Gastroesophageal sphincter (tissue), 4 donors: ENCODE data around the gene THEM4. TPM values are rescaled to one million over a fixed set of nuclear protein-coding genes. Genes with fewer than 3 reads are reported as not detected.
"Not testable (repeated sequence)": the region's sequence is repeated elsewhere in the genome, so short reads cannot be mapped to it uniquely, and the experiment has no call there.

Source experiments
- ATAC-seq: fragments of 150-250 bp; one replicate; pipeline ENCODE4 v1.9.1; 2016; ENCODE audit warnings: mild to moderate bottlenecking, moderate library complexity
- H3K27ac ChIP-seq, 4 donors: fragments of 200-600 bp; sonication (generic) in 3 of 4; 1 replicate in 3 of 4; 2 replicates in 1 of 4; pipeline ENCODE4 v1.5.1; 2016 to 2019
- H3K27me3 ChIP-seq: fragments of 200-600 bp; sonication (generic); one replicate; pipeline ENCODE4 v1.5.1; 2019
- H3K36me3 ChIP-seq, 2 donors: fragments of 200-600 bp; sonication (generic); one replicate each; pipeline ENCODE4 v1.5.1; 2019; ENCODE audit warnings: control low read depth in 1 of 2
- H3K4me1 ChIP-seq, 3 donors: fragments of 200-600 bp; sonication (generic); 1 replicate in 2 of 3; 2 replicates in 1 of 3; pipeline ENCODE4 v1.5.1; 2016 to 2019; ENCODE audit warnings: control low read depth in 2 of 3
- H3K4me3 ChIP-seq, 2 donors: fragments of 200-600 bp; sonication (generic); one replicate each; pipeline ENCODE4 v1.5.1; 2019; ENCODE audit warnings: mild to moderate bottlenecking in 1 of 2, moderate library complexity in 1 of 2
- H3K9me3 ChIP-seq, 3 donors: fragments of 200-600 bp; sonication (generic); one replicate each; pipeline ENCODE4 v1.5.1; 2017 to 2019; ENCODE audit warnings: control low read depth in 2 of 3
- CTCF ChIP-seq, 4 experiments: fragments of 200-600 bp in 2 of 4; fragments of 450-650 bp in 2 of 4; sonication (generic) in 1 of 4; IDR thresholded peaks; one replicate each; pipeline ENCODE4 v1.5.1; 2017 to 2019; ENCODE audit warnings: antibody characterized with exemption in 4 of 4, mild to moderate bottlenecking in 2 of 4, moderate library complexity in 2 of 4
- EP300 ChIP-seq: sonication (generic); formaldehyde crosslinking; IDR thresholded peaks from one replicate; pipeline ENCODE4 v1.6.1; 2017; ENCODE audit warnings: antibody characterized with exemption, mild to moderate bottlenecking
- POLR2A ChIP-seq, 2 donors: fragments of 450-650 bp; IDR thresholded peaks; one replicate each; pipeline ENCODE4 v1.6.1; 2017; ENCODE audit warnings: antibody characterized with exemption in 2 of 2, mild to moderate bottlenecking in 2 of 2, moderate library complexity in 1 of 2
- POLR2AphosphoS5 ChIP-seq: sonication (generic); formaldehyde crosslinking; IDR thresholded peaks from one replicate; pipeline ENCODE4 v1.6.1; 2017; ENCODE audit warnings: antibody characterized with exemption
- WGBS, 2 donors: methylation state at CpG; one replicate each; pipeline ENCODE4 v1.1.5; 2018; ENCODE audit warnings: low coverage in 1 of 2; 5-methylcytosine and 5-hydroxymethylcytosine counted together
- total RNA-seq, 4 donors: library from RNA; depleted of rRNA; stranded (reverse); fragments of >200 nt; gene quantifications; one replicate each; pipeline ENCODE4 v1.1.0, GENCODE V29; 2016

The THEM4 gene
- total RNA-seq, 4 donors from 2014 or later, result 14.7 to 17.5 (median 16.1) TPM

- TF ChIP-seq POLR2A (IDR thresholded peaks at IDR 0.05) (no peak), EP300 (no peak), CTCF (IDR thresholded peaks at IDR 0.05) (no peak), POLR2AphosphoS5 (no peak)
- WGBS, 2 donors, result 100% methylated on average over 1 of the region's 1 CpG
- Histone ChIP-seq H3K9me3 (peaks cover 0 to 2% (median 0%) of the 10 kb centered on the region in 3 donors), H3K4me1 (peaks cover 0 to 17% (median 4%) of the 10 kb centered on the region in 3 donors), H3K4me3 (no peak overlapping the region), H3K36me3 (no peaks in the 10 kb centered on the region), H3K27me3 (no peaks in the 10 kb centered on the region), H3K27ac (no peak overlapping the region)
- ATAC-seq, result no peak
These were observed 3.7 kb upstream of the THEM4 start for GRCh38 chr1:151912973-151913372.

- H3K9me3 ChIP-seq, result peaks cover 0 to 10% (median 0%) of the 10 kb centered on the region in 3 donors
- peak overlapping the region in 2 of 4 donors; percentile 86 to 88 for H3K27ac ChIP-seq
- H3K4me1 ChIP-seq, result peaks cover 0 to 34% (median 4%) of the 10 kb centered on the region in 3 donors
- no peaks in the 10 kb centered on the region for H3K27me3 ChIP-seq
- TF ChIP-seq CTCF (IDR thresholded peaks at IDR 0.05) (peak in 1 of 4 experiments; percentile 31), POLR2A (IDR thresholded peaks at IDR 0.05) (no peak), POLR2AphosphoS5 (no peak)
- 33 to 81% methylated on average over 1 to 10 of the region's 10 CpGs for WGBS, 2 donors
- peak overlapping the region in 1 of 2 donors; percentile 61 for H3K4me3 ChIP-seq
- ATAC-seq, result no peak
- peaks cover 0 to 19% of the 10 kb centered on the region in 2 donors for H3K36me3 ChIP-seq
These were observed 1.1 kb downstream of the THEM4 start for GRCh38 chr1:151908228-151908691.

- Histone ChIP-seq H3K4me3 (no peak overlapping the region), H3K27ac (no peak overlapping the region), H3K4me1 (peaks cover 0 to 34% (median 4%) of the 10 kb centered on the region in 3 donors), H3K36me3 (peaks cover 0 to 19% of the 10 kb centered on the region in 2 donors), H3K27me3 (no peaks in the 10 kb centered on the region), H3K9me3 (peaks cover 0 to 10% (median 0%) of the 10 kb centered on the region in 3 donors)
- TF ChIP-seq POLR2A (IDR thresholded peaks at IDR 0.05), result no peak
- no peak for TF ChIP-seq CTCF (IDR thresholded peaks at IDR 0.05)
- TF ChIP-seq EP300, result no peak
- TF ChIP-seq POLR2AphosphoS5, result no peak
- 75 to 85% methylated on average over 4 to 9 of the region's 9 CpGs for WGBS, 2 donors
- no peak for ATAC-seq
These were observed 1.8 kb downstream of the THEM4 start for GRCh38 chr1:151907363-151908139.

GRCh38 chr1:151906324-151906645 is 3.0 kb downstream of the THEM4 start:
- WGBS, 2 donors, result 100% methylated on average over 1 of the region's 14 CpGs; no CpG with 5 or more reads in 1 of the 2 donors
- H3K27ac ChIP-seq, H3K27me3 ChIP-seq, H3K4me3 ChIP-seq, ATAC-seq: not testable (repeated sequence)
- Histone ChIP-seq H3K9me3 (peaks cover 0 to 19% (median 0%) of the 10 kb centered on the region in 3 donors), H3K36me3 (peaks cover 0 to 22% of the 10 kb centered on the region in 2 donors), H3K4me1 (peaks cover 0 to 34% (median 4%) of the 10 kb centered on the region in 3 donors)

GRCh38 chr1:151905443-151906323 is 3.6 kb downstream of the THEM4 start:
- ATAC-seq, H3K4me3 ChIP-seq, H3K27me3 ChIP-seq, H3K27ac ChIP-seq: not testable (repeated sequence)
- 76 to 79% methylated on average over 4 to 5 of the region's 22 CpGs for WGBS, 2 donors
- Histone ChIP-seq H3K36me3 (peaks cover 0 to 22% of the 10 kb centered on the region in 2 donors), H3K9me3 (peaks cover 0 to 19% (median 0%) of the 10 kb centered on the region in 3 donors), H3K4me1 (peaks cover 0 to 34% (median 4%) of the 10 kb centered on the region in 3 donors)
